Measurements from ENCODE around the gene ROCK2. TPM values are rescaled to one million over a fixed set of nuclear protein-coding genes. Genes with fewer than 3 reads are reported as not detected.
A peak's percentile ranks its signal among the peaks of the same experiment; 100 is the strongest.

ROCK2 gene
- total and polyA plus RNA-seq, 2 of the 13 experiments (the other 11 are each of a cell fraction or from before 2014, with no cell fraction given): 38.1 to 119 TPM

- TF ChIP-seq, protein P1, sequence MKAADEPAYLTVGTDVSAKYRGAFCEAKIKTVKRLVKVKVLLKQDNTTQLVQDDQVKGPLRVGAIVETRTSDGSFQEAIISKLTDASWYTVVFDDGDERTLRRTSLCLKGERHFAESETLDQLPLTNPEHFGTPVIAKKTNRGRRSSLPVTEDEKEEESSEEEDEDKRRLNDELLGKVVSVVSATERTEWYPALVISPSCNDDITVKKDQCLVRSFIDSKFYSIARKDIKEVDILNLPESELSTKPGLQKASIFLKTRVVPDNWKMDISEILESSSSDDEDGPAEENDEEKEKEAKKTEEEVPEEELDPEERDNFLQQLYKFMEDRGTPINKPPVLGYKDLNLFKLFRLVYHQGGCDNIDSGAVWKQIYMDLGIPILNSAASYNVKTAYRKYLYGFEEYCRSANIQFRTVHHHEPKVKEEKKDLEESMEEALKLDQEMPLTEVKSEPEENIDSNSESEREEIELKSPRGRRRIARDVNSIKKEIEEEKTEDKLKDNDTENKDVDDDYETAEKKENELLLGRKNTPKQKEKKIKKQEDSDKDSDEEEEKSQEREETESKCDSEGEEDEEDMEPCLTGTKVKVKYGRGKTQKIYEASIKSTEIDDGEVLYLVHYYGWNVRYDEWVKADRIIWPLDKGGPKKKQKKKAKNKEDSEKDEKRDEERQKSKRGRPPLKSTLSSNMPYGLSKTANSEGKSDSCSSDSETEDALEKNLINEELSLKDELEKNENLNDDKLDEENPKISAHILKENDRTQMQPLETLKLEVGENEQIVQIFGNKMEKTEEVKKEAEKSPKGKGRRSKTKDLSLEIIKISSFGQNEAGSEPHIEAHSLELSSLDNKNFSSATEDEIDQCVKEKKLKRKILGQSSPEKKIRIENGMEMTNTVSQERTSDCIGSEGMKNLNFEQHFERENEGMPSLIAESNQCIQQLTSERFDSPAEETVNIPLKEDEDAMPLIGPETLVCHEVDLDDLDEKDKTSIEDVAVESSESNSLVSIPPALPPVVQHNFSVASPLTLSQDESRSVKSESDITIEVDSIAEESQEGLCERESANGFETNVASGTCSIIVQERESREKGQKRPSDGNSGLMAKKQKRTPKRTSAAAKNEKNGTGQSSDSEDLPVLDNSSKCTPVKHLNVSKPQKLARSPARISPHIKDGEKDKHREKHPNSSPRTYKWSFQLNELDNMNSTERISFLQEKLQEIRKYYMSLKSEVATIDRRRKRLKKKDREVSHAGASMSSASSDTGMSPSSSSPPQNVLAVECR (CRISPR knock-in tag; IDR thresholded peaks at IDR 0.05; ENCODE audit: borderline replicate concordance): peak; percentile 83
- TF ChIP-seq CSRNP2 (CRISPR knock-in tag; conservative IDR thresholded peaks at IDR 0.05; ENCODE audit: low read depth): no peak
- no peak for TF ChIP-seq SOX5 (CRISPR knock-in tag; IDR thresholded peaks at IDR 0.05; ENCODE audit: borderline replicate concordance)
- TF ChIP-seq ARNTL (CRISPR knock-in tag; IDR thresholded peaks at IDR 0.05): no peak
- TF ChIP-seq, protein P2, sequence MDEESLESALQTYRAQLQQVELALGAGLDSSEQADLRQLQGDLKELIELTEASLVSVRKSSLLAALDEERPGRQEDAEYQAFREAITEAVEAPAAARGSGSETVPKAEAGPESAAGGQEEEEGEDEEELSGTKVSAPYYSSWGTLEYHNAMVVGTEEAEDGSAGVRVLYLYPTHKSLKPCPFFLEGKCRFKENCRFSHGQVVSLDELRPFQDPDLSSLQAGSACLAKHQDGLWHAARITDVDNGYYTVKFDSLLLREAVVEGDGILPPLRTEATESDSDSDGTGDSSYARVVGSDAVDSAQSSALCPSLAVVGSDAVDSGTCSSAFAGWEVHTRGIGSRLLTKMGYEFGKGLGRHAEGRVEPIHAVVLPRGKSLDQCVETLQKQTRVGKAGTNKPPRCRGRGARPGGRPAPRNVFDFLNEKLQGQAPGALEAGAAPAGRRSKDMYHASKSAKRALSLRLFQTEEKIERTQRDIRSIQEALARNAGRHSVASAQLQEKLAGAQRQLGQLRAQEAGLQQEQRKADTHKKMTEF (CRISPR knock-in tag; IDR thresholded peaks at IDR 0.05): no peak; the same call in 1 of the 2 replicates
- no peak for TF ChIP-seq ZNF703 (CRISPR knock-in tag; IDR thresholded peaks at IDR 0.05; ENCODE audit: borderline replicate concordance)
- peak; percentile 83; the same call in 1 of the 2 replicates for TF ChIP-seq KLF13 (CRISPR knock-in tag; IDR thresholded peaks at IDR 0.05)
- TF ChIP-seq ISX (CRISPR knock-in tag; conservative IDR thresholded peaks at IDR 0.05): no peak
- TF ChIP-seq SMC3 (IDR thresholded peaks at IDR 0.05; ENCODE audit: low read length): no peak
- peak; percentile 12 for TF ChIP-seq ZNF883 (CRISPR knock-in tag; IDR thresholded peaks at IDR 0.05; ENCODE audit: not compliant biosample characterization)
- TF ChIP-seq CBX5 (CRISPR knock-in tag; IDR thresholded peaks at IDR 0.05; ENCODE audit: borderline replicate concordance): no peak
- TF ChIP-seq MAF1 (CRISPR knock-in tag; IDR thresholded peaks at IDR 0.05; ENCODE audit: borderline replicate concordance): no peak
- TF ChIP-seq ZFX (CRISPR knock-in tag; IDR thresholded peaks at IDR 0.05; ENCODE audit: low read depth): no peak; the same call in 1 of the 2 replicates
- no peak for TF ChIP-seq SSRP1 (CRISPR knock-in tag; IDR thresholded peaks at IDR 0.05)
- no peak for TF ChIP-seq MBNL3 (CRISPR knock-in tag; conservative IDR thresholded peaks at IDR 0.05)
- peak; percentile 22 for TF ChIP-seq ZNF781 (CRISPR knock-in tag; IDR thresholded peaks at IDR 0.05; ENCODE audit: borderline replicate concordance, not compliant biosample characterization)
- TF ChIP-seq ZNF660 (CRISPR knock-in tag; IDR thresholded peaks at IDR 0.05; ENCODE audit: borderline replicate concordance, low read depth): no peak
- TF ChIP-seq ZNF724P (CRISPR knock-in tag; IDR thresholded peaks at IDR 0.05; ENCODE audit: borderline replicate concordance): no peak
- TF ChIP-seq NFRKB (IDR thresholded peaks at IDR 0.05): no peak
- TF ChIP-seq GZF1 (CRISPR knock-in tag; IDR thresholded peaks at IDR 0.05): no peak
These were observed 211.0 kb downstream of the ROCK2 start (continued) for GRCh38 chr2:11133238-11133935.

Measured in HepG2 (cell line).